IMR-90 (cell line): ENCODE measurements around the gene LDB1. TPM values are rescaled to one million over a fixed set of nuclear protein-coding genes. Genes with fewer than 3 reads are reported as not detected.

Experiments
- ATAC-seq: fragments of 200-7000 bp; cut with Tn5 transposase; 2 replicates; pipeline ENCODE4 v1.9.1; 2020; ENCODE audit warnings: low read depth, mild to moderate bottlenecking, moderate library complexity
- BruUV-seq: library from RNA; stranded (reverse); fragments of 400-500 nt; replicated peaks from 2 replicates; lab custom pipeline; 2021; lab: Mats Ljungman, UMichigan
- CTCF ChIA-PET: fragments of 300-600 bp; formaldehyde crosslinking; extraction: SDS; loops from one replicate; lab custom pipeline; 2021; ENCODE audit warnings: antibody characterized with exemption; lab: Yijun Ruan, JAX
- POLR2A ChIA-PET: fragments of 300-600 bp; sonication (Branson Sonifier 250); formaldehyde crosslinking; loops from one replicate; lab custom pipeline; 2022; ENCODE audit warnings: antibody characterized with exemption; ENCODE audit not compliant: unreplicated experiment; lab: Charles Lee
- DNase-seq: peaks from one replicate; pipeline ENCODE4 v3.0.0; 2013
- H2AFZ ChIP-seq: replicated peaks from 2 replicates; pipeline ENCODE3; 2013; ENCODE audit warnings: low read length, mild to moderate bottlenecking; ENCODE audit not compliant: poor library complexity
- H2AK5ac ChIP-seq: 2 replicates; pipeline ENCODE4 v1.6.1; 2013; ENCODE audit warnings: low read depth, low read length, inconsistent platforms
- H2AK9ac ChIP-seq: replicated peaks from 2 replicates; pipeline ENCODE3; 2013; ENCODE audit warnings: mild to moderate bottlenecking, low read depth, low read length, moderate library complexity; ENCODE audit not compliant: poor library complexity
- H2BK120ac ChIP-seq: 2 replicates; pipeline ENCODE4 v1.6.1; 2013; ENCODE audit warnings: low read depth, low read length, inconsistent platforms
- H2BK15ac ChIP-seq: 3 replicates; pipeline ENCODE4 v1.6.1; 2013; ENCODE audit warnings: low read depth, low read length, inconsistent platforms
- H2BK20ac ChIP-seq: 2 replicates; pipeline ENCODE4 v1.6.1; 2013; ENCODE audit warnings: low read depth, mild to moderate bottlenecking, inconsistent platforms, low read length, moderate library complexity
- H2BK5ac ChIP-seq: 2 replicates; pipeline ENCODE4 v1.6.1; 2013; ENCODE audit warnings: mild to moderate bottlenecking, low read depth, low read length, inconsistent platforms; ENCODE audit not compliant: poor library complexity, severe bottlenecking
- H3K14ac ChIP-seq: replicated peaks from 2 replicates; pipeline ENCODE4 v1.6.1; 2013; ENCODE audit warnings: low read depth, low read length, inconsistent platforms
- H3K18ac ChIP-seq: 2 replicates; pipeline ENCODE4 v1.6.1; 2013; ENCODE audit warnings: low read depth, low read length, control low read depth
- H3K23ac ChIP-seq: 2 replicates; pipeline ENCODE4 v1.6.1; 2013; ENCODE audit warnings: low read depth, low read length, inconsistent platforms
- H3K27ac ChIP-seq: 2 replicates; pipeline ENCODE4 v1.5.1; 2013; ENCODE audit warnings: mild to moderate bottlenecking, control low read depth, low read length; ENCODE audit not compliant: insufficient read depth
- H3K27me3 ChIP-seq: 2 replicates; pipeline ENCODE4 v1.6.1; 2013; ENCODE audit warnings: low read length; ENCODE audit not compliant: control insufficient read depth, insufficient read depth
- H3K36me3 ChIP-seq: 2 replicates; pipeline ENCODE4 v1.6.1; 2013; ENCODE audit warnings: low read length, mixed read lengths; ENCODE audit not compliant: control insufficient read depth, insufficient read depth
- H3K4ac ChIP-seq: 2 replicates; pipeline ENCODE4 v1.6.1; 2013; ENCODE audit warnings: low read depth, low read length, inconsistent platforms
- H3K4me1 ChIP-seq: 2 replicates; pipeline ENCODE4 v1.6.1; 2013; ENCODE audit warnings: low read length, mixed read lengths; ENCODE audit not compliant: control insufficient read depth, insufficient read depth
- H3K4me2 ChIP-seq: 2 replicates; pipeline ENCODE4 v1.6.1; 2013; ENCODE audit warnings: low read depth, mild to moderate bottlenecking, control low read depth, low read length, moderate library complexity
- H3K4me3 ChIP-seq: 2 replicates; pipeline ENCODE4 v1.5.1; 2013; ENCODE audit warnings: low read depth, mild to moderate bottlenecking, control low read depth, low read length, moderate library complexity; ENCODE audit not compliant: insufficient read depth
- H3K56ac ChIP-seq: 2 replicates; pipeline ENCODE4 v1.6.1; 2013; ENCODE audit warnings: low read length, inconsistent platforms; ENCODE audit not compliant: insufficient read depth; ENCODE audit errors: extremely low read depth
- H3K79me1 ChIP-seq, 2 experiments: 2 replicates each; pipeline ENCODE4 v1.6.1; 2013; ENCODE audit warnings: low read length in 2 of 2, inconsistent platforms in 1 of 2, low read depth in 1 of 2
- H3K9ac ChIP-seq: 2 replicates; pipeline ENCODE4 v1.6.1; 2013; ENCODE audit warnings: low read depth, low read length, control low read depth
- H3K9me1 ChIP-seq: 2 replicates; pipeline ENCODE4 v1.6.1; 2013; ENCODE audit warnings: low read length, inconsistent platforms; ENCODE audit not compliant: insufficient read depth
- H3K9me3 ChIP-seq: 2 replicates; pipeline ENCODE4 v1.6.1; 2013; ENCODE audit warnings: low read length; ENCODE audit not compliant: control insufficient read depth, insufficient read depth
- H4K20me1 ChIP-seq: 2 replicates; pipeline ENCODE4 v1.6.1; 2013; ENCODE audit warnings: low read length, inconsistent platforms; ENCODE audit not compliant: insufficient read depth
- H4K5ac ChIP-seq: 2 replicates; pipeline ENCODE4 v1.6.1; 2013; ENCODE audit warnings: mild to moderate bottlenecking, low read depth, low read length, control low read depth
- H4K8ac ChIP-seq, 2 experiments: 2 replicates each; pipeline ENCODE4 v1.6.1; 2013; ENCODE audit warnings: low read depth in 2 of 2, low read length in 2 of 2, control low read depth in 1 of 2, inconsistent platforms in 1 of 2
- H4K91ac ChIP-seq: 2 replicates; pipeline ENCODE4 v1.6.1; 2013; ENCODE audit warnings: low read depth, low read length, inconsistent platforms; ENCODE audit not compliant: insufficient read depth
- CEBPB ChIP-seq: IDR thresholded peaks from 2 replicates; pipeline ENCODE4 v1.6.1; 2012; ENCODE audit warnings: low read depth, low read length, improper control_type of control experiment
- RAD21 ChIP-seq: IDR thresholded peaks from 2 replicates; pipeline ENCODE4 v1.6.1; 2012; ENCODE audit warnings: low read length, improper control_type of control experiment
- WGBS, 2 experiments: methylation state at CpG; one replicate each; pipeline versions ENCODE4 v1.1.5 to v1.1.7; 2013; ENCODE audit warnings: missing lambda C conversion rate in 2 of 2; ENCODE audit not compliant: insufficient read length in 1 of 2; ENCODE audit errors: extremely low coverage in 2 of 2; 5-methylcytosine and 5-hydroxymethylcytosine counted together
- dilution Hi-C: fragments of 300-500 bp; cut with HindIII; formaldehyde crosslinking; loops from one replicate; pipeline ENCODE4 v1.14.3; 2018; ENCODE audit warnings: low sequenced_read_pairs; ENCODE audit not compliant: unreplicated experiment
- in situ Hi-C: fragments of 300-500 bp; cut with MboI; formaldehyde crosslinking; loops from 3 replicates; pipeline ENCODE4 v1.14.3; 2019; ENCODE audit warnings: low sequenced_read_pairs, inconsistent platforms, mixed read lengths
- intact Hi-C: fragments of 100-400 bp; cut with micrococcal nuclease; formaldehyde crosslinking; loops from 2 replicates; pipeline ENCODE4 v1.10.0; 2022
- polyA plus RNA-seq, 3 experiments: library from polyadenylated mRNA; depleted of rRNA; stranded (reverse); fragments of >200 nt; gene quantifications; 2 replicates each; pipeline ENCODE4 v1.2.3, GENCODE V29; 2012; ENCODE audit warnings: low replicate concordance in 1 of 3
- total RNA-seq: library from RNA; depleted of rRNA; stranded (reverse); fragments of >200 nt; gene quantifications from 2 replicates; pipeline ENCODE4 v1.2.3, GENCODE V29; 2012

Gene LDB1
- total and polyA plus RNA-seq, 2 of the 4 experiments (the other 2 are of a cell fraction) = 47.9 to 92.4 TPM

DNA sequence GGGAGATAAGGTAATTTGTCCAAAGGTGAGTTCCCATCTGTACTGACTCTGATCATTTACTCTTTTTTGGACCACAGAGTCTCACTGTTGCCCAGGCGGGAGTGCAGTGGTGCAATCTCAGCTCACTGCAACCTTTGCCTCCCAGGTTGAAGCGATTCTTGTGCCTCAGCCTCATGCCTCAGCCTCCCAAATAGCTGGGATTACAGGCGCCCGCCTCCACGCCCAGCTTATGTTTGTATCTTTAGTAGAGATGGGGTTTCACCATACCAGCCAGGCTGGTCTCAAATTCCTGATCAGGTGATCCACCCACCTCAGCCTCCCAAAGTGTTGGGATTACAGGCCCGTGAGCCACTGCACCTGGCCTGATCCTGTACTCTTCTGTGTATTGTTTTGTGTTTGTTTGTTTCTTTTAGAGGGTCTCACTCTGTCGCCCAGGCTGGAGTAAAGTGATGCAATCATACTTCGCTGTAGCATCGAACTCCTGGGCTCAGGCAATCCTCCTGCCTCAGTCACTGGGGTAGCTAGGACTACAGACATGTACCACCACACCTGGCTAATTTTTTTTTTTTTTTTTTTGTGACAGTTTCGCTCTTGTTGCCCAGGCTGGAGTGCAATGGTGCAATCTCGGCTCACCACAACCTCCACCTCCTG is 34.4 kb upstream of the LDB1 start:
- Histone ChIP-seq H3K23ac (no peak overlapping the region), H4K5ac (no peak overlapping the region), H2BK15ac (no peak overlapping the region), H3K9me3 (no peaks in the 10 kb centered on the region), H3K4me2 (no peak overlapping the region), H4K8ac (no peak overlapping the region), H2BK5ac (no peak overlapping the region), H3K9ac (no peak overlapping the region), H4K20me1 (peaks cover 42% of the 10 kb centered on the region), H2AK9ac (no peak overlapping the region), H2AK5ac (no peak overlapping the region), H3K4me3 (no peak overlapping the region), H3K18ac (no peak overlapping the region), H3K4ac (no peak overlapping the region), H3K14ac (no peak overlapping the region), H3K27me3 (no peaks in the 10 kb centered on the region), H3K27ac (no peak overlapping the region), H3K79me1 (peaks cover 18 to 53% of the 10 kb centered on the region in 2 experiments), H3K36me3 (peaks cover 29% of the 10 kb centered on the region), H2BK20ac (no peak overlapping the region), H2BK120ac (no peak overlapping the region), H3K9me1 (peaks cover 3% of the 10 kb centered on the region; the same call in 1 of the 2 replicates), H3K56ac (no peak overlapping the region), H3K4me1 (peaks cover 6% of the 10 kb centered on the region; the same call in 1 of the 2 replicates), H4K91ac (no peak overlapping the region), H2AFZ (no peak overlapping the region)
- DNase-seq (no peak), ATAC-seq (no peak)
- intact Hi-C loops = no loop called here
- dilution Hi-C loops = no loop called here
- WGBS, 2 experiments = 100% methylated on average over 1 of the region's 11 CpGs; no CpG with 5 or more reads in 1 of the 2 experiments
- CTCF ChIA-PET = interaction anchor here (1.2 kb wide), 1 partner anchor 15 kb away, joined by 3 read pairs; no protein-coding TSS in a partner anchor
- in situ Hi-C loops = no loop called here
- POLR2A ChIA-PET = no interaction called here
- TF ChIP-seq RAD21 = no peak
- TF ChIP-seq CEBPB = peak; percentile 58
- BruUV-seq = no TSS peak
